Stimulated activated CD4-positive, alpha-beta T cell treated with anti-CD3 and anti-CD28 coated beads, Interleukin-15, amount 100 ng/mL, for 24 hours (primary cell): ENCODE data around the gene AFF1.

Source experiments
- DNase-seq: peaks from one replicate; pipeline ENCODE4 v3.0.0-alpha.2; 2020

Gene AFF1

GRCh38 chr4:87087015-87087414 lies 152.2 kb downstream of the AFF1 start:
- DNase-seq, result no peak

- DNase-seq, result no peak
Measured at GRCh38 chr4:87087420-87087819, 152.6 kb downstream of the AFF1 start.

GRCh38 chr4:87088186-87088585 lies 153.4 kb downstream of the AFF1 start:
- DNase-seq, result no peak

- DNase-seq, result no peak
Measured at GRCh38 chr4:87089368-87089767, 154.6 kb downstream of the AFF1 start.

GRCh38 chr4:87090305-87090704 lies 155.5 kb downstream of the AFF1 start:
- no peak for DNase-seq

- DNase-seq, result peak; percentile 23
Measured at GRCh38 chr4:87092389-87093141, 157.8 kb downstream of the AFF1 start.

GRCh38 chr4:87093443-87094123 lies 158.8 kb downstream of the AFF1 start:
- DNase-seq, result peak; percentile 53

- DNase-seq, result no peak
Measured at GRCh38 chr4:87097075-87097474, 162.3 kb downstream of the AFF1 start.

- no peak for DNase-seq
Measured at GRCh38 chr4:87100168-87100567, 165.4 kb downstream of the AFF1 start.

GRCh38 chr4:87101543-87102199 lies 166.9 kb downstream of the AFF1 start:
- DNase-seq, result no peak

- no peak for DNase-seq
Measured at GRCh38 chr4:87103086-87103485, 168.3 kb downstream of the AFF1 start.

GRCh38 chr4:87103691-87104187 lies 168.9 kb downstream of the AFF1 start:
- DNase-seq, result no peak

- no peak for DNase-seq
Measured at GRCh38 chr4:87105101-87105845, 170.5 kb downstream of the AFF1 start.

- peak; percentile 14 for DNase-seq
Measured at GRCh38 chr4:87108142-87108546, 173.3 kb downstream of the AFF1 start.

GRCh38 chr4:87109121-87109520 lies 174.3 kb downstream of the AFF1 start:
- no peak for DNase-seq

- DNase-seq, result no peak
Measured at GRCh38 chr4:87109945-87110344, 175.1 kb downstream of the AFF1 start.

GRCh38 chr4:87112063-87112462 lies 177.3 kb downstream of the AFF1 start:
- DNase-seq, result no peak

- no peak for DNase-seq
Measured at GRCh38 chr4:87114245-87115062, 179.6 kb downstream of the AFF1 start.

GRCh38 chr4:87116231-87116630 lies 181.4 kb downstream of the AFF1 start:
- no peak for DNase-seq

GRCh38 chr4:87117051-87117731 lies 182.4 kb downstream of the AFF1 start:
- no peak for DNase-seq

- no peak for DNase-seq
Measured at GRCh38 chr4:87117732-87118075, 182.9 kb downstream of the AFF1 start.

GRCh38 chr4:87118421-87118820 lies 183.6 kb downstream of the AFF1 start:
- DNase-seq, result no peak
